Activated naive CD4-positive, alpha-beta T cell treated with anti-CD3 and anti-CD28 coated beads for 36 hours (primary cell): ENCODE measurements around the gene HRCT1. TPM values are rescaled to one million over a fixed set of nuclear protein-coding genes. Genes with fewer than 3 reads are reported as not detected.
"Not testable (repeated sequence)": the region's sequence is repeated elsewhere in the genome, so short reads cannot be mapped to it uniquely, and the experiment has no call there.

ENCODE experiments used
- CTCF ChIA-PET: fragments of 350-600 bp; sonication (Branson Sonifier 250); formaldehyde crosslinking; loops from one replicate; lab custom pipeline; 2021; ENCODE audit warnings: antibody characterized with exemption; lab: Charles Lee
- DNase-seq: peaks from one replicate; pipeline ENCODE4 v3.0.0-alpha.2; 2020
- H3K27ac Mint-ChIP-seq: one replicate; pipeline ENCODE4 v1.8.0; 2021; ENCODE audit warnings: mild to moderate bottlenecking, mixed read lengths
- H3K27me3 Mint-ChIP-seq: one replicate; pipeline ENCODE4 v1.8.0; 2021; ENCODE audit warnings: low read depth, mixed read lengths
- H3K36me3 Mint-ChIP-seq: one replicate; pipeline ENCODE4 v1.8.0; 2021; ENCODE audit warnings: low read depth, mixed read lengths
- H3K4me1 Mint-ChIP-seq: one replicate; pipeline ENCODE4 v1.8.0; 2021; ENCODE audit warnings: low read depth, mixed read lengths
- H3K4me3 Mint-ChIP-seq: one replicate; pipeline ENCODE4 v1.8.0; 2021; ENCODE audit warnings: mild to moderate bottlenecking, moderate library complexity, mixed read lengths
- H3K9me3 Mint-ChIP-seq: one replicate; pipeline ENCODE4 v1.8.0; 2021; ENCODE audit warnings: mixed read lengths
- intact Hi-C: fragments of 100-400 bp; cut with micrococcal nuclease; formaldehyde crosslinking; loops from one replicate; pipeline ENCODE4 v1.15.1; 2023
- total RNA-seq, 2 experiments: library from RNA; stranded (reverse); gene quantifications; one replicate each; pipeline ENCODE4 v1.2.3, GENCODE V29; 2021

The HRCT1 gene
- total RNA-seq, 2 experiments from 2014 or later: not detected

DNA sequence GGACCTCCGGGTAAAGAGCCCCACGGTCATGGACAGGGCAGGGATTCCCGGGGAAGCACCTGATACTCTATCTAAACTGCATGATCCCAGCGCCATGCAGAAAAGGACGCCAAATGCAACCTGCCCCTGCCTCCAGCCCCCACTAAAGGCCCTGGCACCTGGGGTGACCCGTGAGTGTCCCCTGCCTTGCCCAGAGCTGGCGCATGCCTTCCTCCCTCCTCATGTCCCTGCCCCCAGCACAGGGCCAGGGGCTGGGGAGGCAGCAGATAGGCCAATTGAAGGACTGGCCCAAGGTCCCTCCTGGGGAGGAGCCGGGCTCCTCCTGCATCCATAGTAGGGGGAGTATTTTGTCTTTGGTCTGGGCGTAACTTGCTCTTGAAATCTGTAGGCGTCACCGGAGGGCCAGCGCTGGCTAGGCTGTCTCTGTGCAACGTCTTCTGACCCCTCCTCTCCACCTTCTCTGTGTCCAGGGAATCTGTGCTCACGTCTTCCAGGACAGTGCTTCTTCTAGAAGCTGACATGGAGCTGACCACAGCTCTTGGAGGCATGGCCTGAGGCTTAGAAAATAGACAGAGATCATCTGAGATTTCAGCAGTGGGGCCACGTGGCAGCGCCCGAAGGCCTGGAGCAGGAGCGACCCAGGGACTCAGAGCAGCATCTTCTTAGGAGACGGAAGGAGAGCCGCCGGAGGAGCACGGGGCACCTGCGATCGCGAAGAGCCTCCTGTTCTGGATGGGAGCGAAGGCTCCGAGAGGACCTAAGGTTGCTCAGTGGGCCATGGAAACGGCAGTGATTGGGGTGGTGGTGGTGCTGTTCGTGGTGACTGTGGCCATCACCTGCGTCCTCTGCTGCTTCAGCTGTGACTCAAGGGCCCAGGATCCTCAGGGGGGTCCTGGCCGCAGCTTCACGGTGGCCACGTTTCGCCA lies 3.9 kb downstream of the HRCT1 start:
- Mint-ChIP-seq H3K4me3 (no peak overlapping the region), H3K27me3 (no peaks in the 10 kb centered on the region), H3K9me3 (no peaks in the 10 kb centered on the region), H3K4me1 (peaks cover 62% of the 10 kb centered on the region), H3K36me3 (no peaks in the 10 kb centered on the region), H3K27ac (no peak overlapping the region)
- CTCF ChIA-PET: interaction anchor here (0.6 to 3.1 kb wide), 3 partner anchors 35 to 52 kb away, joined by 3 to 23 read pairs (median 10); no protein-coding TSS in a partner anchor
- intact Hi-C loops: loop anchor here (5.0 kb wide), 1 partner anchor 97 kb away; no protein-coding TSS in a partner anchor
- DNase-seq: no peak

DNA sequence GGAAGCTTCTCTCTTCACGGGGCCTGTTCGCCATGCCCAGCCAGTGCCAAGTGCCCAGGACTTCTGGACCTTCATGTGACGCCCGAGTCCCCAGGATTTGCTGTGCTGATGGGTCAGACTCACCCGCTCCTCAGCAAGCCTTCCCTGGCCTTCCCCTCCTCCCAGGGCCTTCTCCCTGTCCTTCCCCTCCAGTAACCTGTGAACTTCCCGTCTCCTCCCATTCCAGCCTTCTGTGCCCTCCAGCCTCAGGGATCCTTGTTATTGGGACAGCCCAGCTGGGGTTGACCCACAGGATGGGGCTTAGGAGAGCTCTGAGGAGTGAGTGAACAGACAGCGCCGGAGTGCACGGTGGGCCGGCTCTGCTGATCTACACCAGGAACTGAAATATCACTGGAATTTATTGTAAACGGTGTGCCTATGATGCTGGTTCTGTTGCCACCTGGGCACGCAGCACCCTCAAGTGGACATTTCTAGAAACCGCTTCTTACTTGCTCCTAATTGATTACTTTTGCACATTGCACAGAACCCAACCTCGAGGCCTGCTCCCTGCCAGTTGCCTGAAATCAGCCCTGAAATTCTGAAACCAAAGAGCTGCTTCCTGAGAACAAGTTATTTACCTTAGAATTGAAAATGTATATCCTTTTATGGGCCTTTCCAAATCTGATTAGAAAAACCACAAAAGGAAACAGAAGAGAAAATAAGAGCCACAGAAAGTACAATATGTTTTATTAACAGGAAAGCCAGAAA lies 4.8 kb downstream of the HRCT1 start:
- CTCF ChIA-PET: interaction anchor here (0.6 to 3.1 kb wide), 6 partner anchors 7 to 54 kb away, joined by 3 to 23 read pairs (median 4); no protein-coding TSS in a partner anchor
- Mint-ChIP-seq H3K27ac (peak overlapping the region; percentile 27), H3K36me3 (no peaks in the 10 kb centered on the region), H3K4me3 (no peak overlapping the region), H3K9me3 (no peaks in the 10 kb centered on the region), H3K4me1 (peaks cover 59% of the 10 kb centered on the region), H3K27me3 (no peaks in the 10 kb centered on the region)
- DNase-seq: peak; percentile 69
- intact Hi-C loops: loop anchor here (5.0 kb wide), 1 partner anchor 97 kb away; no protein-coding TSS in a partner anchor

DNA sequence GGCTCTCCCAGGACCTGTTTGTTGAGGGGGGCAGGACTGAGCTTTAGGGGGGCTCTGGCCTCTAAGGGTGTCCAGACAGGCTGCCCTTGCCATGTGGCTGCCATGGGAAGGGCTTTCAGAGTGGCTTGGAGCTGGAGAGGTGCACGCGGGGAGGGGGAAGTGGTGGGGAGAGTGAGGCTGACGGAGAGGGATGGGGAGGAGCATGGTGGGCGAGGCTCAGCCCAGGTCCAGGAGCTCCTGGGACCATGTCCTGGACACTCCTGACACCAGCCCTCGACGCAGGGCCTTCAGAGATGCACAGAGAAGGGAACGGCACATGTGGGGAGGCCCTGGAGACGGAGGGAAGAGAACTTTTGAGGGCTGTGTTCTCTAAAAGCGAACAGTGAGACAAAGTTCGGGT lies 5.7 kb downstream of the HRCT1 start:
- peaks cover 54% of the 10 kb centered on the region for H3K4me1 Mint-ChIP-seq
- no peak for DNase-seq
- no peaks in the 10 kb centered on the region for H3K27me3 Mint-ChIP-seq
- H3K27ac Mint-ChIP-seq: no peak overlapping the region
- H3K36me3 Mint-ChIP-seq: no peaks in the 10 kb centered on the region
- H3K4me3 Mint-ChIP-seq: no peak overlapping the region
- CTCF ChIA-PET: interaction anchor here (0.5 to 3.1 kb wide), 6 partner anchors 8 to 55 kb away, joined by 3 to 23 read pairs (median 4); no protein-coding TSS in a partner anchor
- no peaks in the 10 kb centered on the region for H3K9me3 Mint-ChIP-seq
- intact Hi-C loops: loop anchor here (5.0 kb wide), 1 partner anchor 96 kb away; no protein-coding TSS in a partner anchor

DNA sequence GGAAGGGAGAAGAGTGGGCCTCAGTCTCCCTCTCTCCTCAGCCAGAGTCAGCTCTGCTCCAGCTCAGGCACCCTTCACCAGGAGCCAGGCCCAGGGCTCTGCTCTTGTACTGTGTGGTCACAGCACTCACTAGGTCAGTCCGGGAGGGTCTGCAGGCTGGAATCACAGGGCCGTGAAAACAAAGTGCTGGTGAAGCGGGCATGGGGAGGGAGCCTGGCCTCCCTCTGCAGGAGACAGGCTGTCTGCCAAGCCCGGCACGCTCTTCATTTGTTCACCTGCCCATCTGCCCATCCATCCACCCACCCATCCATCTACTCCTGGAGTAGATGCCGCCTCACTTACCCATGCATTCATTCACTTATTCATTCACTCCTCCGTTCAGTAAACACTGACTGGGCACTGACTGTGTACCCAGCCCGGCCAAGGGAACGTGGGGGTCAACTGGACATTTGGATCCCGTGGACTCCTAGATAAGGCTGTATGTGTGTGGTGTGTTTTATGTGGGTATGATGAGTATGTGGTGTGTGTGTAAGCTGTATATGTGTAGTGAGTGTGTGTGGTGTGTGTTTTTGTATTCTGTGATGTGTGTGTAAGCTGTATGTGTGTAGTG lies 6.9 kb downstream of the HRCT1 start:
- CTCF ChIA-PET: interaction anchor here (0.5 to 3.1 kb wide), 5 partner anchors 10 to 598 kb away, joined by 3 to 23 read pairs (median 3); no protein-coding TSS in a partner anchor
- Mint-ChIP-seq H3K36me3 (no peaks in the 10 kb centered on the region), H3K27me3 (no peaks in the 10 kb centered on the region), H3K27ac (no peak overlapping the region), H3K4me1 (peaks cover 43% of the 10 kb centered on the region), H3K4me3 (no peak overlapping the region), H3K9me3 (no peaks in the 10 kb centered on the region)
- intact Hi-C loops: loop anchor here (5.0 kb wide), 1 partner anchor 94 kb away; no protein-coding TSS in a partner anchor
- no peak for DNase-seq

DNA sequence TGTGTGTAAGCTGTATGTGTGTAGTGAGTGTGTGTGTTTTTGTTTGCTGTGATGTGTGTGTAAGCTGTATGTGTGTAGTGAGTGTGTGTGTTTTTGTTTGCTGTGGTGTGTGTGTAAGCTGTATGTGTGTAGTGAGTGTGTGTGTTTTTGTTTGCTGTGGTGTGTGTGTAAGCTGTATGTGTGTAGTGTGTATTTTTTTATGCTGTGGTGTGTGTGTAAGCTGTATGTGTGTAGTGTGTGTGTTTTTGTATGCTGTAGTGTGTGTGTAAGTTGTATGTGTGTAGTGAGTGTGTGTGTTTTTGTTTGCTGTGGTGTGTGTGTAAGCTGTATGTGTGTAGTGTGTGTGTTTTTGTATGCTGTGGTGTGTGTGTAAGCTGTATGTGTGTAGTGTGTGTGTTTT lies 7.4 kb downstream of the HRCT1 start:
- not testable (repeated sequence) for H3K27ac Mint-ChIP-seq, H3K4me3 Mint-ChIP-seq, H3K36me3 Mint-ChIP-seq, H3K9me3 Mint-ChIP-seq, H3K27me3 Mint-ChIP-seq, DNase-seq
- intact Hi-C loops: loop anchor here (5.0 kb wide), 1 partner anchor 94 kb away; no protein-coding TSS in a partner anchor
- CTCF ChIA-PET: interaction anchor here (0.5 to 1.2 kb wide), 5 partner anchors 10 to 146 kb away, joined by 3 to 6 read pairs (median 3); no protein-coding TSS in a partner anchor
- H3K4me1 Mint-ChIP-seq: peaks cover 38% of the 10 kb centered on the region

DNA sequence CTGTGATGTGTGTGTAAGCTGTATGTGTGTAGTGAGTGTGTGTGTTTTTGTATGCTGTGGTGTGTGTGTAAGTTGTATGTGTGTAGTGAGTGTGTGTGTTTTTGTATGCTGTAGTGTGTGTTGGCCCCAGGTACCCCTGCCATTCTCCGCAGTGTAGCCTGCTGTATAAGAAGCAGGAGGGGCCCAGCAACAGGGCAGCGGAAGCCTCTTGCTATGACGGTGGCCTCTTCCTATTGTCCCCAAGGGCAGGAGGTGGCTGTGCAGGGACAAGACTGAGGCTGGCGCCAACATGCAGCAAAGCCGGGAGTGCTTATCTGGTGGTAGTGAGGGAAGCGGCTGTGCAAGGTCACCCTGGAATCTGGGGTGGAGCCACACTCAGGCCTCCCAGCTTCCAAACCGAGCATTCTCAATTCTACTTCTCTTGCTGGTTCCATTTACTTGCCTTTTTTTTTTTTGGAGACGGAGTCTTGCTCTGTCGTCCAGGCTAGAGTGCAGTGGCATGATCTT lies 8.4 kb downstream of the HRCT1 start:
- H3K27me3 Mint-ChIP-seq: no peaks in the 10 kb centered on the region
- no peaks in the 10 kb centered on the region for H3K36me3 Mint-ChIP-seq
- DNase-seq: peak; percentile 35
- no peak overlapping the region for H3K4me3 Mint-ChIP-seq
- intact Hi-C loops: loop anchor here (5.0 kb wide), 1 partner anchor 93 kb away; no protein-coding TSS in a partner anchor
- peaks cover 29% of the 10 kb centered on the region for H3K4me1 Mint-ChIP-seq
- H3K27ac Mint-ChIP-seq: no peak overlapping the region
- CTCF ChIA-PET: interaction anchor here (0.6 to 1.2 kb wide), 2 partner anchors 23 to 30 kb away, joined by 6 read pairs; no protein-coding TSS in a partner anchor
- no peaks in the 10 kb centered on the region for H3K9me3 Mint-ChIP-seq

DNA sequence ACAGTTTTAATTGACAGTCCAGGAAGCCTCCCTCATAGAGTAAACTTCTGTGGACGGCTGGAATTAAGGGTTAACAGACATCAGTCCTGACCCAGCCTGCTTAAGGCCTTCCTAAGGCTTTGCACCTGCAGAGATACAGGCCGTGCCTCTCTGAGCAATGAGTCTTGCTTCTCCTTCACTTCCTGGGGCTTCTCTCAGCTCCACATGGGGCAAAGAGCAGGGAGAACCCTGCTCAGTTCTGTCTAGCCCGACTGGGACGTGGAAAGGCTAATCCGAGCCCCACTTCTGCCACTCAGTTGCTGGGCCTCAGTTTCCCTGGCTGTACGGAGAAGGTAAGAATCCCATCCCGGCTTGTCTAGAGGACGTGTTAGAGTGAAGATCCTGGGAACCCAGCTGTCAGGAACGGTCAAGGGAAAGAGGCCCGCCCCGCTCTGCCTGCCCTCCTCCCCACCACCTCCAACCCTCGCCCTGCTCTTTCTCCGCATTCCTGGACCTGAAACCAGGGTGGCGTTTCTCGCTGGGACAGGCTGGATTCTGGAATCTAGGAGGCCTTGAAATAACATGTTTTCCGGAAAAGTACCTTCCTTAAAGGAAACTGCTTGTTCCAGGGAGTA lies 9.8 kb downstream of the HRCT1 start:
- H3K27me3 Mint-ChIP-seq: no peaks in the 10 kb centered on the region
- no peaks in the 10 kb centered on the region for H3K9me3 Mint-ChIP-seq
- no peak for DNase-seq
- H3K36me3 Mint-ChIP-seq: no peaks in the 10 kb centered on the region
- CTCF ChIA-PET: no interaction called here
- H3K4me1 Mint-ChIP-seq: peaks cover 20% of the 10 kb centered on the region
- intact Hi-C loops: no loop called here
- no peak overlapping the region for H3K27ac Mint-ChIP-seq
- no peak overlapping the region for H3K4me3 Mint-ChIP-seq

DNA sequence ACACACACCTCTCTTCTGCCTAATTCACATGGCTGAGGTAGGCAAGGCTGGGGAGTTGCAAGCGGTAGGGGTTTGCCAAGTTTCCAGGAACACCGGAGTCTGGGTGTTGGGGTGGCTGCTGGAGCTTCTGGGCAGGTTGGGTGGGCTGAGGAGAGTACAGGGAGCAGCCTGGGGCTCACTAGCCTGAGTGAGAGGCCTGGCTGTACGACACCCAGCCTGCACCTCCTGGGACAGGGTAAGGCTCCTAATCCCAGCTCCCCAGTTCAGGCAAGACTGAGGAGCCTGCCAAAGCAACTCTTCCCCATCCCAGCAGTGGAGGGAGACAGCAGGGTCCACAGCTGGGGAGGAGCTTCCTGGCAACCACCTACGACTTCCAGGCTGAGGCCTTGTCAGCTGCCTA lies 11.3 kb downstream of the HRCT1 start:
- CTCF ChIA-PET: interaction anchor here (0.7 to 2.1 kb wide), 2 partner anchors 14 to 28 kb away, joined by 4 to 8 read pairs; no protein-coding TSS in a partner anchor
- H3K27me3 Mint-ChIP-seq: no peaks in the 10 kb centered on the region
- no peak overlapping the region for H3K4me3 Mint-ChIP-seq
- intact Hi-C loops: no loop called here
- H3K9me3 Mint-ChIP-seq: no peaks in the 10 kb centered on the region
- DNase-seq: no peak
- no peaks in the 10 kb centered on the region for H3K36me3 Mint-ChIP-seq
- H3K27ac Mint-ChIP-seq: no peak overlapping the region
- H3K4me1 Mint-ChIP-seq: peaks cover 8% of the 10 kb centered on the region

DNA sequence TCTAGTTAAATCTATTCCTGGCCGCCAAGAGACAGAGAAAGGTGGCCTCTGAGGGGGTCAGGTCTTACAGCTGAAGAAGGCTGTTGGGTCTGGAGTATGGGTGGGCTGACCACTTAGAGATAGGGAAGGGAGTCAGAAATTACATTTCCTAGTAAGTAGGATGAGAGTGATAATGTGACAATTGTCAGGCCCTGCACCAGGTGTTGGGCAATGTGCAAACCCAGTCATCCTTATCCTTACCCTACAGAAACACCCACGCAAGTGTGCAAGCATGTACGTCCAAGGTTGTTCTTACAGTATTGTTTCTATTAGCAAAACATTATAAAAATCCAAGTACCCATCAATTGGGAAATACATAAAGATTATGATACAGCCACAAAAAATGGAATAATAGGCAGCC lies 12.8 kb downstream of the HRCT1 start:
- CTCF ChIA-PET: interaction anchor here (1.2 to 2.6 kb wide), 4 partner anchors 16 to 90 kb away, joined by 4 to 10 read pairs (median 8); no protein-coding TSS in a partner anchor
- no peak overlapping the region for H3K4me3 Mint-ChIP-seq
- intact Hi-C loops: no loop called here
- no peaks in the 10 kb centered on the region for H3K36me3 Mint-ChIP-seq
- peaks cover 14% of the 10 kb centered on the region for H3K4me1 Mint-ChIP-seq
- H3K27me3 Mint-ChIP-seq: no peaks in the 10 kb centered on the region
- no peak overlapping the region for H3K27ac Mint-ChIP-seq
- H3K9me3 Mint-ChIP-seq: no peaks in the 10 kb centered on the region
- DNase-seq: no peak

DNA sequence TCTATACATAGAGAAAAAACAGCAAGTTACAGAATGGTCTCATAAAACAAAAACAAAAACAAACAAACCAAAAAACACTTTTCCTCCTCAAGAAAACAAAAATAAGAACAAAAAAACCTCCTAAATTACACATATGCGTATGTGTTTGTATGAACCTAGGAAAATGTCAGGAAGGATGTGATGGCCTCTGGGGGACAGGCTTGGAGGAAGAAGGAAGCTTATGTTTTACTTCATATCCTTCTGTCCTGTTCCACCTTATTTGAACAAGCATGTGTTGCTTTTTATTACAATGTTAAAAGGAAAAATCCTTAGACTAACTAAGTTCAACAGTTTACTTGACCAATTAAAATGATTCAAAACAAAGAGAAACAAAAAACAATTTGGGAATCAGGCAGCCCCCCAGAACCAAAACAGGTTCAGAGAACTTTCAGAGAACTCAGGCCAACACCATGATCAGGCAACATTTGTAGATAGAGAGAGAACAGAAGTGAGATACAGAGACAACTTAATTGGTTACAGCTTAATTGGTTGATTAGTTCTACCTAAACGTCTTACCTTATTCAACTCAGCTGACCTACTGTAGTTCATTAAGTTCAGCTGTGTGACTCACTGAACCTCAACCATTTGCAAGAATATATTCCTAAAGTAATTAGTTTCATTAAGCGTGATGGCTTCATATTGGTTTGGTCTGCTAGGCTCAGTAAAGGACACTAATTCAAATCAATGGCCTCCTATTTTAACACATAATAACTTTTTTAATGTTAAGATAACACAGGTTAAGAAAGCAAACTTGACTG lies 13.4 kb downstream of the HRCT1 start:
- DNase-seq: no peak
- no peak overlapping the region for H3K27ac Mint-ChIP-seq
- no peak overlapping the region for H3K4me3 Mint-ChIP-seq
- intact Hi-C loops: no loop called here
- CTCF ChIA-PET: interaction anchor here (0.7 to 2.6 kb wide), 5 partner anchors 16 to 89 kb away, joined by 3 to 10 read pairs (median 8); no protein-coding TSS in a partner anchor
- H3K4me1 Mint-ChIP-seq: peaks cover 21% of the 10 kb centered on the region
- H3K9me3 Mint-ChIP-seq: no peaks in the 10 kb centered on the region
- no peaks in the 10 kb centered on the region for H3K27me3 Mint-ChIP-seq
- H3K36me3 Mint-ChIP-seq: no peaks in the 10 kb centered on the region
